Lower leg skin (tissue), 4 donors: Measurements from ENCODE around the gene RASA3. TPM values are rescaled to one million over a fixed set of nuclear protein-coding genes. Genes with fewer than 3 reads are reported as not detected.
A peak's percentile ranks its signal among the peaks of the same experiment; 100 is the strongest.

Source experiments
- DNase-seq, 2 donors: peaks; one replicate each; pipeline ENCODE4 v3.0.0-alpha.2; 2019; ENCODE audit warnings: low spot score in 2 of 2
- H3K4me3 ChIP-seq: fragments of 200-600 bp; sonication (generic); 2 replicates; pipeline ENCODE4 v1.5.1; 2017; ENCODE audit warnings: mild to moderate bottlenecking, low read depth; ENCODE audit not compliant: poor library complexity, severe bottlenecking
- CTCF ChIP-seq, 3 donors: fragments of 450-650 bp; IDR thresholded peaks; one replicate each; pipeline ENCODE4 v1.5.1; 2016; ENCODE audit warnings: antibody characterized with exemption in 3 of 3, mild to moderate bottlenecking in 3 of 3, moderate library complexity in 2 of 3
- POLR2A ChIP-seq, 2 donors: fragments of 450-650 bp; IDR thresholded peaks; one replicate each; pipeline ENCODE4 v1.6.1; 2016 to 2017; ENCODE audit warnings: antibody characterized with exemption in 2 of 2, mild to moderate bottlenecking in 1 of 2, moderate library complexity in 1 of 2
- WGBS, 2 donors: methylation state at CpG; one replicate each; pipeline ENCODE4 v1.1.5; 2018; 5-methylcytosine and 5-hydroxymethylcytosine counted together
- intact Hi-C: fragments of 100-400 bp; cut with DNase I; formaldehyde crosslinking; loops from one replicate; pipeline ENCODE4 v1.15.0; 2023; ENCODE audit warnings: low total_unique reads
- total RNA-seq, 4 donors: library from RNA; depleted of rRNA; stranded (reverse); fragments of >200 nt; gene quantifications; one replicate each; pipeline ENCODE4 v1.1.0, GENCODE V29; 2016

The RASA3 gene
- total RNA-seq, 4 donors from 2014 or later = 12.9 to 30.5 (median 24.2) TPM

GRCh38 chr13:114007566-114007965 is 124.9 kb downstream of the RASA3 start:
- DNase-seq = peak in 1 of 2 donors; percentile 72
- 88 to 90% methylated on average over 10 to 12 of the region's 12 CpGs for WGBS, 2 donors
- no peak overlapping the region for H3K4me3 ChIP-seq

GRCh38 chr13:114005206-114005724 is 127.2 kb downstream of the RASA3 start:
- DNase-seq = no peak
- intact Hi-C loops = no loop called here
- H3K4me3 ChIP-seq = no peak overlapping the region
- WGBS, 2 donors = 78 to 85% methylated on average over 15 of the region's 15 CpGs
- TF ChIP-seq CTCF (IDR thresholded peaks at IDR 0.05) = no peak
- TF ChIP-seq POLR2A (IDR thresholded peaks at IDR 0.05) = no peak

More at GRCh38 chr13:114007566-114007965, 124.9 kb downstream of the RASA3 start:
- TF ChIP-seq POLR2A (IDR thresholded peaks at IDR 0.05) (no peak), CTCF (IDR thresholded peaks at IDR 0.05) (no peak)
- intact Hi-C loops = no loop called here

- intact Hi-C loops = no loop called here
- no peak overlapping the region for H3K4me3 ChIP-seq
- TF ChIP-seq CTCF (IDR thresholded peaks at IDR 0.05) = no peak
- TF ChIP-seq POLR2A (IDR thresholded peaks at IDR 0.05) = no peak
- peak in 1 of 2 donors; percentile 83 for DNase-seq
- WGBS, 2 donors = 86 to 88% methylated on average over 41 of the region's 41 CpGs
These were observed 127.8 kb downstream of the RASA3 start for GRCh38 chr13:114004420-114005205.

GRCh38 chr13:114002771-114003321 is 129.6 kb downstream of the RASA3 start:
- 92 to 95% methylated on average over 13 to 24 of the region's 24 CpGs for WGBS, 2 donors
- DNase-seq = no peak
- intact Hi-C loops = no loop called here
- no peak overlapping the region for H3K4me3 ChIP-seq
- no peak for TF ChIP-seq CTCF (IDR thresholded peaks at IDR 0.05)

GRCh38 chr13:114002009-114002544 is 130.3 kb downstream of the RASA3 start:
- no peak for DNase-seq
- H3K4me3 ChIP-seq = no peak overlapping the region
- intact Hi-C loops = no loop called here
- 78 to 87% methylated on average over 26 to 27 of the region's 27 CpGs for WGBS, 2 donors
- TF ChIP-seq POLR2A (IDR thresholded peaks at IDR 0.05) (no peak), CTCF (IDR thresholded peaks at IDR 0.05) (no peak)
